Gastroesophageal sphincter (tissue), 4 donors: Measurements from ENCODE around the gene COL20A1. TPM values are rescaled to one million over a fixed set of nuclear protein-coding genes. Genes with fewer than 3 reads are reported as not detected.

ENCODE experiments used
- ATAC-seq: fragments of 150-250 bp; one replicate; pipeline ENCODE4 v1.9.1; 2016; ENCODE audit warnings: mild to moderate bottlenecking, moderate library complexity
- H3K27ac ChIP-seq, 4 donors: fragments of 200-600 bp; sonication (generic) in 3 of 4; 1 replicate in 3 of 4; 2 replicates in 1 of 4; pipeline ENCODE4 v1.5.1; 2016 to 2019
- H3K27me3 ChIP-seq: fragments of 200-600 bp; sonication (generic); one replicate; pipeline ENCODE4 v1.5.1; 2019
- H3K36me3 ChIP-seq, 2 donors: fragments of 200-600 bp; sonication (generic); one replicate each; pipeline ENCODE4 v1.5.1; 2019; ENCODE audit warnings: control low read depth in 1 of 2
- H3K4me1 ChIP-seq, 3 donors: fragments of 200-600 bp; sonication (generic); 1 replicate in 2 of 3; 2 replicates in 1 of 3; pipeline ENCODE4 v1.5.1; 2016 to 2019; ENCODE audit warnings: control low read depth in 2 of 3
- H3K4me3 ChIP-seq, 2 donors: fragments of 200-600 bp; sonication (generic); one replicate each; pipeline ENCODE4 v1.5.1; 2019; ENCODE audit warnings: mild to moderate bottlenecking in 1 of 2, moderate library complexity in 1 of 2
- H3K9me3 ChIP-seq, 3 donors: fragments of 200-600 bp; sonication (generic); one replicate each; pipeline ENCODE4 v1.5.1; 2017 to 2019; ENCODE audit warnings: control low read depth in 2 of 3
- CTCF ChIP-seq, 4 experiments: fragments of 200-600 bp in 2 of 4; fragments of 450-650 bp in 2 of 4; sonication (generic) in 1 of 4; IDR thresholded peaks; one replicate each; pipeline ENCODE4 v1.5.1; 2017 to 2019; ENCODE audit warnings: antibody characterized with exemption in 4 of 4, mild to moderate bottlenecking in 2 of 4, moderate library complexity in 2 of 4
- EP300 ChIP-seq: sonication (generic); formaldehyde crosslinking; IDR thresholded peaks from one replicate; pipeline ENCODE4 v1.6.1; 2017; ENCODE audit warnings: antibody characterized with exemption, mild to moderate bottlenecking
- POLR2A ChIP-seq, 2 donors: fragments of 450-650 bp; IDR thresholded peaks; one replicate each; pipeline ENCODE4 v1.6.1; 2017; ENCODE audit warnings: antibody characterized with exemption in 2 of 2, mild to moderate bottlenecking in 2 of 2, moderate library complexity in 1 of 2
- POLR2AphosphoS5 ChIP-seq: sonication (generic); formaldehyde crosslinking; IDR thresholded peaks from one replicate; pipeline ENCODE4 v1.6.1; 2017; ENCODE audit warnings: antibody characterized with exemption
- WGBS, 2 donors: methylation state at CpG; one replicate each; pipeline ENCODE4 v1.1.5; 2018; ENCODE audit warnings: low coverage in 1 of 2; 5-methylcytosine and 5-hydroxymethylcytosine counted together
- total RNA-seq, 4 donors: library from RNA; depleted of rRNA; stranded (reverse); fragments of >200 nt; gene quantifications; one replicate each; pipeline ENCODE4 v1.1.0, GENCODE V29; 2016

The COL20A1 gene
- total RNA-seq, 4 donors from 2014 or later: not detected

- 83 to 86% methylated on average over 13 of the region's 30 CpGs for WGBS, 2 donors
- Histone ChIP-seq H3K4me1 (peaks cover 0 to 31% (median 14%) of the 10 kb centered on the region in 3 donors), H3K27ac (no peak overlapping the region), H3K9me3 (no peaks in the 10 kb centered on the region), H3K36me3 (peaks cover 0 to 73% of the 10 kb centered on the region in 2 donors), H3K27me3 (no peaks in the 10 kb centered on the region), H3K4me3 (no peak overlapping the region)
- no peak for TF ChIP-seq EP300
- TF ChIP-seq POLR2AphosphoS5: no peak
- no peak for TF ChIP-seq POLR2A (IDR thresholded peaks at IDR 0.05)
- TF ChIP-seq CTCF (IDR thresholded peaks at IDR 0.05): no peak
- ATAC-seq: no peak
Measured at GRCh38 chr20:63277466-63278272, 15.3 kb upstream of the COL20A1 start.

DNA sequence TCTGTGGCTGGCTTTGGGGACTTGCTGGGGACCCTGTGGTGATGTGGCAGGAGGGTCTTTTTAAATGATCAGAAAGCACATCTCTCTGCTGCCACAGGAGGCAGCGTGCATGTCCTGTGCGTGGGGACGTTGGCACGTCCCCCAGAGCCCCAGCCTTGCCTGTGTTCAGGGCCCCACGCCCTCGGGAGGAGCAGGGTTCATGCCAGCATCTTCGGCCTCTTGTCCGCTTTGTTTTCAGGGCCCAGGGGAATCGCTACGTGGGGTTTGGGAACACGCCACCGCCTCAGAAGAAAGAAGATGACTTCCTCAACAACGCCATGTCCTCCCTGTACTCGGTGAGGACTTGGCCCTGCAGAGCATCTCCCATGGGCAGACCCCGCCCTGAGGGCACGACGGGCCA lies 14.3 kb upstream of the COL20A1 start:
- TF ChIP-seq POLR2AphosphoS5: no peak
- no peak for TF ChIP-seq POLR2A (IDR thresholded peaks at IDR 0.05)
- no peak for TF ChIP-seq EP300
- no peak for TF ChIP-seq CTCF (IDR thresholded peaks at IDR 0.05)
- Histone ChIP-seq H3K27ac (no peak overlapping the region), H3K4me3 (no peak overlapping the region), H3K4me1 (peaks cover 0 to 24% (median 12%) of the 10 kb centered on the region in 3 donors), H3K9me3 (no peaks in the 10 kb centered on the region), H3K27me3 (no peaks in the 10 kb centered on the region), H3K36me3 (peaks cover 0 to 83% of the 10 kb centered on the region in 2 donors)
- WGBS, 2 donors: 50 to 100% methylated on average over 1 to 4 of the region's 17 CpGs
- no peak for ATAC-seq

GRCh38 chr20:63279931-63280330 lies 13.1 kb upstream of the COL20A1 start:
- peaks cover 0 to 96% of the 10 kb centered on the region in 2 donors for H3K36me3 ChIP-seq
- no peak for ATAC-seq
- TF ChIP-seq POLR2A (IDR thresholded peaks at IDR 0.05) (no peak), EP300 (no peak), POLR2AphosphoS5 (no peak), CTCF (IDR thresholded peaks at IDR 0.05) (no peak)
- H3K27me3 ChIP-seq: no peaks in the 10 kb centered on the region
- H3K9me3 ChIP-seq: no peaks in the 10 kb centered on the region
- WGBS, 2 donors: 86 to 94% methylated on average over 12 to 15 of the region's 15 CpGs
- peaks cover 0 to 11% (median under 1%) of the 10 kb centered on the region in 3 donors for H3K4me1 ChIP-seq
- H3K4me3 ChIP-seq: no peak overlapping the region
- H3K27ac ChIP-seq: no peak overlapping the region

GRCh38 chr20:63280371-63280770 lies 12.6 kb upstream of the COL20A1 start:
- TF ChIP-seq EP300: no peak
- TF ChIP-seq POLR2A (IDR thresholded peaks at IDR 0.05): no peak
- no peak for TF ChIP-seq POLR2AphosphoS5
- TF ChIP-seq CTCF (IDR thresholded peaks at IDR 0.05): no peak
- Histone ChIP-seq H3K27ac (no peak overlapping the region), H3K27me3 (no peaks in the 10 kb centered on the region), H3K9me3 (no peaks in the 10 kb centered on the region), H3K4me1 (peaks cover 0 to 7% (median 0%) of the 10 kb centered on the region in 3 donors), H3K4me3 (no peak overlapping the region), H3K36me3 (peaks cover 0 to 100% of the 10 kb centered on the region in 2 donors)
- WGBS, 2 donors: 89% methylated on average over 6 of the region's 6 CpGs; no CpG with 5 or more reads in 1 of the 2 donors
- no peak for ATAC-seq
